Stomach (tissue), 9 donors: ENCODE data around the gene COL4A1. TPM values are rescaled to one million over a fixed set of nuclear protein-coding genes. Genes with fewer than 3 reads are reported as not detected.

Experiments used
- DNase-seq, 2 donors: peaks; one replicate each; pipeline versions ENCODE4 v3.0.0 to v3.0.0-alpha.2; 2013 to 2019
- H3K27ac ChIP-seq, 5 donors: fragments of 200-600 bp in 4 of 5; sonication (generic) in 4 of 5; one replicate each; pipeline ENCODE4 v1.5.1; 2013 to 2019; ENCODE audit warnings: mild to moderate bottlenecking in 1 of 5, moderate library complexity in 1 of 5
- H3K27me3 ChIP-seq, 3 donors: fragments of 200-600 bp; sonication (generic); one replicate each; pipeline ENCODE4 v1.5.1; 2017 to 2019; ENCODE audit warnings: mixed run types in 1 of 3
- H3K36me3 ChIP-seq, 4 donors: fragments of 200-600 bp; sonication (generic); 1 replicate in 3 of 4; 2 replicates in 1 of 4; pipeline ENCODE4 v1.5.1; 2016 to 2019
- H3K4me1 ChIP-seq, 4 donors: fragments of 200-600 bp; sonication (generic); one replicate each; pipeline ENCODE4 v1.5.1; 2016 to 2019
- H3K4me3 ChIP-seq, 4 donors: fragments of 200-600 bp; sonication (generic) in 3 of 4; one replicate each; pipeline ENCODE4 v1.5.1; 2016 to 2019; ENCODE audit warnings: mild to moderate bottlenecking in 1 of 4
- H3K9me3 ChIP-seq, 4 donors: fragments of 200-600 bp; sonication (generic); one replicate each; pipeline ENCODE4 v1.5.1; 2016 to 2019
- CTCF ChIP-seq, 7 experiments: fragments of 450-650 bp in 4 of 7; fragments of 200-600 bp in 3 of 7; sonication (generic) in 3 of 7; IDR thresholded peaks; one replicate each; pipeline ENCODE4 v1.5.1; 2016 to 2019; ENCODE audit warnings: antibody characterized with exemption in 7 of 7, control low read depth in 2 of 7, mild to moderate bottlenecking in 1 of 7
- EP300 ChIP-seq: sonication (generic); formaldehyde crosslinking; IDR thresholded peaks from one replicate; pipeline ENCODE4 v1.6.1; 2017; ENCODE audit warnings: antibody characterized with exemption
- POLR2A ChIP-seq, 4 donors: fragments of 450-650 bp; IDR thresholded peaks; one replicate each; pipeline ENCODE4 v1.6.1; 2016; ENCODE audit warnings: antibody characterized with exemption in 4 of 4, control low read depth in 2 of 4, mild to moderate bottlenecking in 1 of 4, moderate library complexity in 1 of 4
- POLR2AphosphoS5 ChIP-seq, 3 donors: sonication (generic); formaldehyde crosslinking; IDR thresholded peaks; one replicate each; pipeline ENCODE4 v1.6.1; 2016; ENCODE audit warnings: antibody characterized with exemption in 3 of 3
- WGBS, 5 donors: extraction: QIAGEN DNeasy Blood & Tissue Kit in 3 of 5; methylation state at CpG; one replicate each; pipeline versions ENCODE4 v1.1.5 to v1.1.7; 2013 to 2018; 5-methylcytosine and 5-hydroxymethylcytosine counted together
- intact Hi-C: fragments of 100-400 bp; cut with DNase I; formaldehyde crosslinking; loops from one replicate; pipeline ENCODE4 v1.15.1; 2023; ENCODE audit warnings: low total_unique reads
- polyA plus RNA-seq, 3 donors: library from polyadenylated mRNA; stranded (reverse); fragments of 200-250 nt; gene quantifications; one replicate each; pipeline ENCODE4 v1.2.3, GENCODE V29; 2013
- total RNA-seq, 5 donors: library from RNA; depleted of rRNA; stranded (reverse); fragments of >200 nt; gene quantifications; one replicate each; pipeline versions ENCODE4 v1.1.0 to v1.2.3, GENCODE V29; 2014 to 2016
- donor health status: healthy with polysubstance abuse.
- donor health status: Bipolar disorder and iron deficiency.
- donor health status: healthy.

Gene COL4A1
- total and polyA plus RNA-seq, 8 donors = 18.8 to 798 (median 133) TPM

GRCh38 chr13:110240943-110241342 is 66.0 kb downstream of the COL4A1 start:
- 86 to 94% (median 92%) methylated on average over 7 of the region's 7 CpGs for WGBS, 5 donors
- no peak for TF ChIP-seq POLR2AphosphoS5 (IDR thresholded peaks at IDR 0.05)
- no peak for TF ChIP-seq EP300
- no peak for TF ChIP-seq POLR2A (IDR thresholded peaks at IDR 0.05)
- TF ChIP-seq CTCF (IDR thresholded peaks at IDR 0.05) = no peak
- DNase-seq = no peak
- Histone ChIP-seq H3K4me1 (peaks cover 4 to 65% (median 38%) of the 10 kb centered on the region in 4 donors), H3K4me3 (no peak overlapping the region), H3K27ac (peak overlapping the region in 2 of 5 donors; percentile 42 to 82), H3K36me3 (peaks cover 0 to 12% (median 0%) of the 10 kb centered on the region in 4 donors), H3K27me3 (no peaks in the 10 kb centered on the region), H3K9me3 (no peaks in the 10 kb centered on the region)
- intact Hi-C loops = no loop called here

GRCh38 chr13:110240352-110240751 is 66.6 kb downstream of the COL4A1 start:
- peak overlapping the region in 4 of 5 donors; percentile 43 to 82 (median 60) for H3K27ac ChIP-seq
- intact Hi-C loops = no loop called here
- DNase-seq = no peak

DNA sequence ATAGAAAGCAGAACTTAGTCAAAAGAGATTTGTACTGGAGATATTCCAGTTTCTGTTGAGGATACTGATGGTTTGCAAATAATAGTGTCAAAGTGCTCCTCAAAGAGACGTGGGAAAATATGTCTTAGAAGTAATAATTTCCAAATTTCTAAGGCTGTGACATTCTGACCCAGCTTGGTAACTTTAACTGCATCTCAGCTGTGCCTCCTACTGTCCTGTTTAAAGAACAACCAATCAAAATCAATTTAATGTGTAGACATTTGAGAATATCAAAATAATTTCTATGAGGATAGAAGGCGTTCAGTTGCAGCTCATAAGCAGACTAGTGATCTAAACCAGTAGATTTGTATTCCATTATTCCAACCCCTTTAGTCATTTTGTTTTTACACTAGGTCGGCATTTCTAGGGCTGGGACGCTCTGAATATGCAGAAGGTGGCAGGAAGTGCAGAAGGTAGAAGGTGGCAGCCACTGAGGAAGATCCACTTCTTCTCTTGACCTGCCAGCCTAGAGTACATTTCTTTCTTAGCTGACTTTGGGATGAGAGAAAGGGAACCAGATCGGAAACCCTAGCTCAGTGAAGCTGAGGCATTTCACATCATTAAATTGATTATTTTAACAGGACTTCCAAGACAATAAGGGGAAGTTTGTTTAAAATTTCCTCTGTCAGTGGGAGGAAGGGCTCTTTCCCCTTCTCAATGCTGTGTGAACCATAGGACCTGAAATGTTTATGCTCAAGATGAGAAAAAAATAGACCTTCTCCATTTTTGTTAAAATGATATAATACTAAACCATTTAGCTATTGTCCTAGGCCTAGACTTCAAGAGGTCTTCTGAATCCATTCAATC is 67.5 kb downstream of the COL4A1 start:
- intact Hi-C loops = no loop called here
- WGBS, 5 donors = 43 to 63% (median 52%) methylated on average over 5 of the region's 5 CpGs

More at GRCh38 chr13:110240352-110240751, 66.6 kb downstream of the COL4A1 start:
- TF ChIP-seq CTCF (IDR thresholded peaks at IDR 0.05) (no peak), POLR2AphosphoS5 (IDR thresholded peaks at IDR 0.05) (no peak), EP300 (no peak), POLR2A (IDR thresholded peaks at IDR 0.05) (no peak)
- Histone ChIP-seq H3K36me3 (peaks cover 0 to 12% (median 0%) of the 10 kb centered on the region in 4 donors), H3K4me3 (no peak overlapping the region), H3K4me1 (peaks cover 4 to 60% (median 36%) of the 10 kb centered on the region in 4 donors), H3K27me3 (no peaks in the 10 kb centered on the region), H3K9me3 (no peaks in the 10 kb centered on the region)
- 62 to 85% (median 81%) methylated on average over 6 to 10 of the region's 10 CpGs for WGBS, 5 donors

More for the DNA sequence above, 67.5 kb downstream of the COL4A1 start:
- Histone ChIP-seq H3K27me3 (peaks cover 0 to under 1% (median 0%) of the 10 kb centered on the region in 3 donors), H3K4me1 (peaks cover 4 to 53% (median 30%) of the 10 kb centered on the region in 4 donors), H3K36me3 (peaks cover 0 to 12% (median 0%) of the 10 kb centered on the region in 4 donors), H3K4me3 (no peak overlapping the region), H3K9me3 (no peaks in the 10 kb centered on the region), H3K27ac (peak overlapping the region in 4 of 5 donors; percentile 55 to 82 (median 70))
- no peak for DNase-seq
- no peak for TF ChIP-seq CTCF (IDR thresholded peaks at IDR 0.05)
- TF ChIP-seq POLR2AphosphoS5 (IDR thresholded peaks at IDR 0.05) = no peak
- TF ChIP-seq EP300 = no peak
- TF ChIP-seq POLR2A (IDR thresholded peaks at IDR 0.05) = no peak
